Measurements from ENCODE around the gene CCDC110.

CCDC110 gene

DNA sequence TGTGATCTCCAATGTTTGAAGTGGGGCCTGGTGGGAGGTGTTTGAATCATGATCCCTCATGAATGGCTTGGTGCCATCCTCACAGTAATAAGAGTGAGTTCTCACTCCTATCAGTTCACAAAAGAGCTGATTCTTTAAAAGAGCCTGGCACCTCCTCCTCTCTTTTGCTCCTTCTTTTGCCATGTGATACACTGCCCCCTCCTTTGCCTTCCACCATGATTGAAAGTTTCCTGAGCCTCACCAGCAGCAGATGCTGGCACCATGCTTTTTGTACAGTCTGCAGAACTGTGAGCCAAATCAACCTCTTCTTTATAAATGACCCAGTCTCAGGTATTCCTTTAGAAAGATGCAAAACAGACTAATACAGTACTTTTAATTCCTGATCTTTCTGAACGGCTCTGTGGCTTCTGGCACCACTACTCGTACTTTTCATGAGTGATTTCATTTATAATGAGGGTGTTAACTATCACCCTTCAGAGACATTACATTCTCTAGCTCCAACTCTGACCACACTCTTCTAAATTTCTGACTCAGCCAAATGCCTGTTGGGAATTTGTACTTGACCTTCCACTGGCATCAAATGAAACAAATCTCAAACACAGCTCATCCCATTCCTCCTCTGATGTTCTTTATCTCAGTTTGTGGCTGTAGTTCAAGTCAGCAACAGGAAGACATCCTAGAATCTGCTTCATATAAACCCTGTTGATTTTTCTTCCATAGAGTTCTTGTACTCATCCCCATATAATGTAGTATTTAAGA, 50.0 kb downstream of the CCDC110 start:
- DNase-seq (ENCODE audit: low read depth in 2 of 3, low spot score in 1 of 3): no peak

- no peak for DNase-seq (ENCODE audit: low read depth in 2 of 3, low spot score in 1 of 3)
Observed at GRCh38 chr4:185416955-185417354, 54.6 kb downstream of the CCDC110 start.

DNA sequence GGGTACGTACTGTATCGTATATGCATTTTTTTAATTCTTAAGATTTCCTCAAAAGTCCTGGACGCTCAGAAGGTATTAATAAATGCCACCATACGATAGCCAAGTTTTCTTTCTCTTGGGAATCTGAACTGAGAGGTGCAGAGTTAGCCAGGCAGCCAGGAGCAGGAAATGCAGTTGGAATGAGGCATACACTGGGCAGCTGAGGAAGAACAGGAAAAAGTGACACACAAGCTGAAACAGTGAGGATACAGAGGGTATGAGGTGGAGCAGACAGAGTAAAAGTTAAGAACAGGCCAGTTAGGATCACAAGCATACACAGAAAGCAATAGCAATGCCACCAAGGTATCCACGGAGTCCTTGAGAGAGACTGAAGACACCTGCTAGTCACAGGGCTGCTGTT, 59.1 kb downstream of the CCDC110 start:
- no peak for DNase-seq (ENCODE audit: low read depth in 2 of 3, low spot score in 1 of 3)

- no peak for DNase-seq (ENCODE audit: low read depth in 2 of 3, low spot score in 1 of 3)
Observed at GRCh38 chr4:185411849-185412248, 59.7 kb downstream of the CCDC110 start.

DNA sequence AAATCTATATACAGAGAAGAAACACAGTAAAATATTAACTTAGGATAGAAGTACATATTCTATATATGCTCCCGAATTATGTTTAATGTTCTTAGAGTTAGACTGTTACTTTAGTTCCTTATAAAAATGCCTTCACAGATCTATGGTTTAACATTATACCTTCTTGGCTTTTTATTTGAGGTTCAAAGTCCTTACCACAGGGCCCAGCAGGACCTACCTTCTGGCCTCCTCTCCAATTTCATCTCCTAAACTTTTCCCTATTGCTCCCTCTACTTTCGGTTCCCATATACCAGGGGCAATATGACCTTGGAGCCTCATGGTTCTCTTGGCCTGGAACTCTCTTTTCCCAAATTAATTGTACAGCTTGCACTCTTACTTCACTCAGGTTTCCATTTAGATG, 63.1 kb downstream of the CCDC110 start:
- no peak for DNase-seq (ENCODE audit: low read depth in 2 of 3, low spot score in 1 of 3)

DNA sequence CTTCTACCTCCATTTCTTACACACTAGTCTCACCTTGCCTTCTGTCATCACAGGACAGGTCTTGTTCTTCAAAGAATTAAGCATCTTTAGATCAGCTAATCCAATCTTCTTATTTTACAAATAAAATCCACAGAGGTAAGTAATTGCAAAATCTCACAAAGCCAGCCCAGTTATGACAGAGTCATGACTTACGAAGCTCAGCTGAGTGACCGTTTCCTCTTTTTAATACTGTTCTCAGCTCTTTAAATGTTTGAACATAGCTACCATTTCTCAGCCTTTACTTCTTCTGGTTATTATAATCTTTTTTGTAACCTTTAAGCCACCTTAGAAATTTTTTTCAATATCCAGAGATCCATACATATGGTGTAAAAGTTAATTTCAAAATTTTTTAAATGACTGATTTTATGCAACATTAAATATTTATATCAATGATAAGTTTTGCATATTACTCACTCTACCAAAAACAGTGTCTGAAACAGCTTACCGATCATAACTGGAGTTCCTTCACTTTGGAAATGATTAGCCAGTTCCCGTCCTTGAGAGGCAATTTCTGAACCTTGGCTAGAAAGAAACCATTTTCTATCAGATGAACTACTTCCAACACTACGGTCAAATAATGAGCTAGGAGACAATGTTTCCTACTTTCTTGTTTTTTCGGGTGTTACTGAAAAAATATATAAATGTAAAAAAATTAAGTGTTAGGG, 66.1 kb downstream of the CCDC110 start:
- DNase-seq (ENCODE audit: low read depth in 2 of 3, low spot score in 1 of 3): no peak

DNA sequence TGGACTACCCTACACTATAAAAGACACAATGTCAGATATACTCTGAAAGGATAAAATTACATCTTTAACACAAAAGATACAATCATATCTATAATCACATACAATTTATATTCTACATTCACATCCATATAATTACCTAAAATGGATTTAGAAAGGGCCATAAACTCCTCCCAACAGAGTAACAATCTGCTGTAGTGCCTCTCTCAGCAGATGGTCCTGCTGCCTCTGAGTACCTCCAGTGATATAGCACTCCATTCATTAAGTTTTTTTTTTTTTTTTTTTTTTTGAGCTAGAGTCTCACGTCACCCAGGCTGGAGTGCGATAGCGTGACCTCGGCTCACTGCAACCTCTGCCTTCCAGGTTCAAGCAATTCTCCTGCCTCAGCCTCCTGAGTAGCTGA, 67.5 kb downstream of the CCDC110 start:
- no peak for DNase-seq (ENCODE audit: low read depth in 2 of 3, low spot score in 1 of 3)

DNA sequence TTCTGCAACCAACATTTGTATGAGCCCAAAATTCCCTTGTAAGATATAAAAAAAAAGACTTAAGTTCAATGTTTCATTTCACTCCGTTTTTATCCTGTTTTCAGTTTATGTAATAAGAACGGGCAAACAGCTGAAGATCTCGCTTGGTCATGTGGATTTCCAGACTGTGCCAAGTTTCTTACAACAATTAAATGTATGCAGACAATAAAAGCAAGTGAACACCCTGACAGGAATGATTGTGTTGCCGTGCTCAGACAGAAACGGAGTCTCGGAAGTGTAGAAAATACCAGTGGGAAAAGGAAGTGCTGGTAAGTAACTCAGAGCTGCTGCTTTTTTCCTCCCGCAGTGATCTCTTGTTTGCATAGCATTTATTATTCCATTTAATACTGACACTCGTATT, 72.1 kb downstream of the CCDC110 start:
- no peak for DNase-seq (ENCODE audit: low read depth in 2 of 3, low spot score in 1 of 3)

GRCh38 chr4:185398618-185399017, 72.9 kb downstream of the CCDC110 start:
- no peak for DNase-seq (ENCODE audit: low read depth in 2 of 3, low spot score in 1 of 3)

GRCh38 chr4:185396724-185397385, 74.7 kb downstream of the CCDC110 start, which contains the start of gene ANKRD37:
Gene ANKRD37 (plus strand): TSS chr4:185396841. CDS start chr4:185396924, 83 bp downstream.
- DNase-seq (ENCODE audit: low read depth in 2 of 3, low spot score in 1 of 3): peak in 1 of 3 donors; percentile 0

- DNase-seq (ENCODE audit: low read depth in 2 of 3, low spot score in 1 of 3): peak; percentile 95 to 96 (median 95)
Observed at GRCh38 chr4:185395956-185396723, 75.4 kb downstream of the CCDC110 start.

DNA sequence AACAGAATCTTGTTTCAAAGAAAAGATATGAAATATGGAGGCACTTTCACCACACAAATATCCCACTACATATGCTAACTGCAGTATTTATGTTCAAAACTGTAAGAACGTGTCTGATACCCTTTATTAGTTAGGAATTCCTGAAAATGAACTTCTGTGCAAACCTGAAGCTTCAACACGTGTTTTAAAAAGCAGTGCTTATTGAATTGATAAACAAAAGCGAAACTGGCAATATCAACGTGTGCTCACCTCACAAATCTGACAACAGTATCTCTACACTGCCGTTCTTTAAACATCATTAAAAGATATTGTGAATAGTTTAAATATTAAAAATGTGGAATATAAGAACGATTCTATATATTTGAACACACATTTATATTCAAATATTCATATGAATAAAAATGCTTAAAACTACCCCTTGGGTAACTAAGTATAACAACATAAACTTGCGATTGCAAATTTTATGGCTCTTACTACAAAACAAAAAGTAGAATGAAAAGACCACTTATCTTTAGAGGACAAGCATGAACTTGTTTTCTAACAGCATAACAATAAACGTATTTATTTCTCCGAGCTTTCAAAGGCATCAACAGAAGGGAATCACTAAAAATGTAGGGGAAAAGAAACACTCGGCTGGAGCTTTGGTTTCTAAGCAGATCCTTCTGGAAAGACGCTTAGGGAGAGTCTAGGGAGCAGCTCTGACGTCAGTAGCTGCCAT, 76.1 kb downstream of the CCDC110 start, which contains the start of gene LRP2BP:
LRP2BP (minus strand) TSS at position 687 of the 718 bp plus-strand sequence. CDS start 17,738 bp downstream, outside the sequence.
- no peak for DNase-seq (ENCODE audit: low read depth in 2 of 3, low spot score in 1 of 3)

Data from stimulated activated CD4-positive, alpha-beta T cell treated with anti-CD3 and anti-CD28 coated beads, Interleukin-12 subunit alpha, Interleukin-12 subunit beta, amount 100 ng/mL, for 48 hours (primary cell).